Body of pancreas (tissue), 4 donors: ENCODE results near the gene PTPRD.

Source experiments
- CTCF ChIP-seq, 7 experiments: fragments of 450-650 bp in 4 of 7; fragments of 200-600 bp in 3 of 7; sonication (generic) in 3 of 7; IDR thresholded peaks; one replicate each; pipeline ENCODE4 v1.5.1; 2016 to 2019; ENCODE audit warnings: antibody characterized with exemption in 7 of 7
- POLR2A ChIP-seq, 3 donors: fragments of 450-650 bp; IDR thresholded peaks; one replicate each; pipeline ENCODE4 v1.6.1; 2016; ENCODE audit warnings: antibody characterized with exemption in 3 of 3, mild to moderate bottlenecking in 2 of 3

- TF ChIP-seq CTCF (IDR thresholded peaks at IDR 0.05) (no peak), POLR2A (IDR thresholded peaks at IDR 0.05) (no peak)
Observed at GRCh38 chr9:8366161-8366926, 2246.5 kb downstream of the PTPRD start.
